Smooth muscle cell of the brain vasculature (primary cell): ENCODE results near the gene RNF125.
A peak's percentile ranks its signal among the peaks of the same experiment; 100 is the strongest.
"Not testable (repeated sequence)": the region's sequence is repeated elsewhere in the genome, so short reads cannot be mapped to it uniquely, and the experiment has no call there.

Experiments
- DNase-seq: peaks from one replicate; pipeline ENCODE4 v3.0.0-alpha.2; 2012; ENCODE audit warnings: low read depth, low spot score

RNF125 gene

GRCh38 chr18:32025744-32026143 is 7.1 kb downstream of the RNF125 start:
- no peak for DNase-seq

GRCh38 chr18:32026491-32027086 is 8.0 kb downstream of the RNF125 start:
- no peak for DNase-seq

- DNase-seq = no peak
Observed at GRCh38 chr18:32029558-32029957, 10.9 kb downstream of the RNF125 start.

- no peak for DNase-seq
Observed at GRCh38 chr18:32032609-32033008, 14.0 kb downstream of the RNF125 start.

- no peak for DNase-seq
Observed at GRCh38 chr18:32036506-32037180, 18.0 kb downstream of the RNF125 start.

- no peak for DNase-seq
Observed at GRCh38 chr18:32037616-32038015, 19.0 kb downstream of the RNF125 start.

- no peak for DNase-seq
Observed at GRCh38 chr18:32040936-32041335, 22.3 kb downstream of the RNF125 start.

- no peak for DNase-seq
Observed at GRCh38 chr18:32042337-32042736, 23.7 kb downstream of the RNF125 start.

- DNase-seq = peak; percentile 58
Observed at GRCh38 chr18:32048507-32049091, 30.0 kb downstream of the RNF125 start.

- DNase-seq = no peak
Observed at GRCh38 chr18:32049393-32050171, 31.0 kb downstream of the RNF125 start.

- DNase-seq = no peak
Observed at GRCh38 chr18:32056613-32057358, 38.2 kb downstream of the RNF125 start.

- DNase-seq = no peak
Observed at GRCh38 chr18:32057624-32058165, 39.1 kb downstream of the RNF125 start.

- DNase-seq = no peak
Observed at GRCh38 chr18:32060026-32060425, 41.4 kb downstream of the RNF125 start.

GRCh38 chr18:32067375-32068167 is 48.9 kb downstream of the RNF125 start:
- DNase-seq = no peak

- no peak for DNase-seq
Observed at GRCh38 chr18:32072321-32072720, 53.7 kb downstream of the RNF125 start.

GRCh38 chr18:32074206-32074605 is 55.6 kb downstream of the RNF125 start:
- DNase-seq = no peak

- no peak for DNase-seq
Observed at GRCh38 chr18:32078845-32079244, 60.2 kb downstream of the RNF125 start.

- no peak for DNase-seq
Observed at GRCh38 chr18:32081881-32082280, 63.3 kb downstream of the RNF125 start.

- DNase-seq = no peak
Observed at GRCh38 chr18:32083781-32084180, 65.2 kb downstream of the RNF125 start.

- no peak for DNase-seq
Observed at GRCh38 chr18:32086881-32087280, 68.3 kb downstream of the RNF125 start.

GRCh38 chr18:32090831-32091230 is 72.2 kb downstream of the RNF125 start:
- not testable (repeated sequence) for DNase-seq
